GM19238 (cell line): ENCODE data around the gene HDAC9.

Experiments
- DNase-seq: peaks from one replicate; pipeline ENCODE4 v3.0.0; 2011; ENCODE audit warnings: low spot score; ENCODE audit not compliant: insufficient read length

The HDAC9 gene

GRCh38 chr7:18890885-18891621 lies 395.5 kb downstream of the HDAC9 start:
- DNase-seq, result no peak

GRCh38 chr7:18893156-18893555 lies 397.6 kb downstream of the HDAC9 start:
- DNase-seq, result no peak

- no peak for DNase-seq
These were observed 398.6 kb downstream of the HDAC9 start for GRCh38 chr7:18894155-18894554.

GRCh38 chr7:18895456-18895855 lies 399.9 kb downstream of the HDAC9 start:
- DNase-seq, result no peak

GRCh38 chr7:18896343-18896975 lies 400.9 kb downstream of the HDAC9 start:
- no peak for DNase-seq

- DNase-seq, result no peak
These were observed 404.7 kb downstream of the HDAC9 start for GRCh38 chr7:18900236-18900635.

GRCh38 chr7:18900803-18901202 lies 405.3 kb downstream of the HDAC9 start:
- DNase-seq, result no peak

GRCh38 chr7:18901351-18901750 lies 405.8 kb downstream of the HDAC9 start:
- no peak for DNase-seq

- DNase-seq, result no peak
These were observed 406.5 kb downstream of the HDAC9 start for GRCh38 chr7:18901982-18902421.

- DNase-seq, result no peak
These were observed 407.3 kb downstream of the HDAC9 start for GRCh38 chr7:18902892-18903291.

- DNase-seq, result no peak
These were observed 408.1 kb downstream of the HDAC9 start for GRCh38 chr7:18903695-18904094.

GRCh38 chr7:18905316-18905943 lies 409.9 kb downstream of the HDAC9 start:
- no peak for DNase-seq

- no peak for DNase-seq
These were observed 411.4 kb downstream of the HDAC9 start for GRCh38 chr7:18906901-18907300.

- DNase-seq, result no peak
These were observed 417.6 kb downstream of the HDAC9 start for GRCh38 chr7:18913106-18913505.

- DNase-seq, result no peak
These were observed 421.3 kb downstream of the HDAC9 start for GRCh38 chr7:18916826-18917225.

GRCh38 chr7:18927134-18927533 lies 431.6 kb downstream of the HDAC9 start:
- DNase-seq, result no peak

GRCh38 chr7:18936265-18936664 lies 440.7 kb downstream of the HDAC9 start:
- no peak for DNase-seq

GRCh38 chr7:18939771-18940592 lies 444.4 kb downstream of the HDAC9 start:
- DNase-seq, result no peak

GRCh38 chr7:18940593-18941134 lies 445.1 kb downstream of the HDAC9 start:
- DNase-seq, result no peak

GRCh38 chr7:18941207-18941606 lies 445.7 kb downstream of the HDAC9 start:
- no peak for DNase-seq

- DNase-seq, result no peak
These were observed 453.0 kb downstream of the HDAC9 start for GRCh38 chr7:18948521-18948920.
